Tibial artery (tissue), 4 donors: Measurements from ENCODE around the gene SBNO2.
A peak's percentile ranks its signal among the peaks of the same experiment; 100 is the strongest.

Experiments used
- DNase-seq, 2 donors: peaks; one replicate each; pipeline ENCODE4 v3.0.0-alpha.2; 2019
- H3K27ac ChIP-seq, 2 donors: fragments of 200-600 bp; sonication (generic) in 1 of 2; 1 replicate in 1 of 2; 2 replicates in 1 of 2; pipeline ENCODE4 v1.5.1; 2018 to 2019; ENCODE audit warnings: mild to moderate bottlenecking in 1 of 2
- H3K27me3 ChIP-seq, 2 donors: fragments of 200-600 bp; sonication (generic) in 1 of 2; one replicate each; pipeline versions ENCODE4 v1.5.1 to v1.6.0; 2016 to 2019
- H3K36me3 ChIP-seq, 3 donors: fragments of 200-600 bp; sonication (generic) in 2 of 3; one replicate each; pipeline ENCODE4 v1.5.1; 2016 to 2019; ENCODE audit warnings: mild to moderate bottlenecking in 2 of 3
- H3K4me1 ChIP-seq, 4 donors: fragments of 200-600 bp; sonication (generic) in 2 of 4; 1 replicate in 3 of 4; 2 replicates in 1 of 4; pipeline ENCODE4 v1.5.1; 2016 to 2019
- H3K4me3 ChIP-seq, 2 donors: fragments of 200-600 bp; sonication (generic) in 1 of 2; 1 replicate in 1 of 2; 2 replicates in 1 of 2; pipeline ENCODE4 v1.5.1; 2018 to 2019; ENCODE audit warnings: mild to moderate bottlenecking in 2 of 2
- H3K9me3 ChIP-seq, 3 donors: fragments of 200-600 bp; sonication (generic) in 1 of 3; one replicate each; pipeline ENCODE4 v1.5.1; 2016 to 2019
- intact Hi-C: fragments of 100-400 bp; cut with DNase I; formaldehyde crosslinking; loops from one replicate; pipeline ENCODE4 v1.15.0; 2023; ENCODE audit warnings: low total_unique reads
- TF ChIP-seq, protein P1 (sequence below), 2 experiments: fragments of 200-600 bp in 1 of 2; fragments of 450-650 bp in 1 of 2; IDR thresholded peaks; one replicate each; pipeline ENCODE4 v1.5.1; 2017 to 2019; ENCODE audit warnings: antibody characterized with exemption in 2 of 2, mild to moderate bottlenecking in 1 of 2, moderate library complexity in 1 of 2

The SBNO2 gene

DNA sequence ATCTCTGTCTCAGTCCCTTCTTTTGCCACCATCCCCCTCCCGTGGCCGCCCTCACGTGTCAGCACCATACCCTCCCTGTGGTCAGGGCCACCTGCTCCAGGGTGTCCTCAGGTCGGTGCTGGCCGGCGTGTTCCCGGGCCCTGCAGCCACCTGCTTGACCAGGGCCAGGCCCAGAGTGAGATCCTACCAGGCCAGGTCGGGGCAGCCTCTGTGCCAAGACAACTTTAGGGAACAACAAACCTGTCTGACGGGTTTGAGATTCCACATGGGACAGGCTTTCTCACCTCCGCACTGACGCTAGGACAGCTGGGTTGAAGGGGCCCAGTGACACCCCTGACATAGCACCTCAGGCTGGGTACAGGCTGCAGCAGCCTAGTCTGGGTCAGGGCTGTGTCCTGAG is 7.5 kb upstream of the SBNO2 start:
- TF ChIP-seq, protein P1, sequence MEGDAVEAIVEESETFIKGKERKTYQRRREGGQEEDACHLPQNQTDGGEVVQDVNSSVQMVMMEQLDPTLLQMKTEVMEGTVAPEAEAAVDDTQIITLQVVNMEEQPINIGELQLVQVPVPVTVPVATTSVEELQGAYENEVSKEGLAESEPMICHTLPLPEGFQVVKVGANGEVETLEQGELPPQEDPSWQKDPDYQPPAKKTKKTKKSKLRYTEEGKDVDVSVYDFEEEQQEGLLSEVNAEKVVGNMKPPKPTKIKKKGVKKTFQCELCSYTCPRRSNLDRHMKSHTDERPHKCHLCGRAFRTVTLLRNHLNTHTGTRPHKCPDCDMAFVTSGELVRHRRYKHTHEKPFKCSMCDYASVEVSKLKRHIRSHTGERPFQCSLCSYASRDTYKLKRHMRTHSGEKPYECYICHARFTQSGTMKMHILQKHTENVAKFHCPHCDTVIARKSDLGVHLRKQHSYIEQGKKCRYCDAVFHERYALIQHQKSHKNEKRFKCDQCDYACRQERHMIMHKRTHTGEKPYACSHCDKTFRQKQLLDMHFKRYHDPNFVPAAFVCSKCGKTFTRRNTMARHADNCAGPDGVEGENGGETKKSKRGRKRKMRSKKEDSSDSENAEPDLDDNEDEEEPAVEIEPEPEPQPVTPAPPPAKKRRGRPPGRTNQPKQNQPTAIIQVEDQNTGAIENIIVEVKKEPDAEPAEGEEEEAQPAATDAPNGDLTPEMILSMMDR (IDR thresholded peaks at IDR 0.05): no peak
- no peak overlapping the region for H3K4me3 ChIP-seq
- peaks cover 0 to 5% of the 10 kb centered on the region in 2 donors for H3K27me3 ChIP-seq
- no peaks in the 10 kb centered on the region for H3K36me3 ChIP-seq
- intact Hi-C loops: no loop called here
- no peaks in the 10 kb centered on the region for H3K9me3 ChIP-seq
- H3K27ac ChIP-seq: no peak overlapping the region
- no peak for DNase-seq
- H3K4me1 ChIP-seq: peaks cover 0 to 31% (median 17%) of the 10 kb centered on the region in 4 donors

DNA sequence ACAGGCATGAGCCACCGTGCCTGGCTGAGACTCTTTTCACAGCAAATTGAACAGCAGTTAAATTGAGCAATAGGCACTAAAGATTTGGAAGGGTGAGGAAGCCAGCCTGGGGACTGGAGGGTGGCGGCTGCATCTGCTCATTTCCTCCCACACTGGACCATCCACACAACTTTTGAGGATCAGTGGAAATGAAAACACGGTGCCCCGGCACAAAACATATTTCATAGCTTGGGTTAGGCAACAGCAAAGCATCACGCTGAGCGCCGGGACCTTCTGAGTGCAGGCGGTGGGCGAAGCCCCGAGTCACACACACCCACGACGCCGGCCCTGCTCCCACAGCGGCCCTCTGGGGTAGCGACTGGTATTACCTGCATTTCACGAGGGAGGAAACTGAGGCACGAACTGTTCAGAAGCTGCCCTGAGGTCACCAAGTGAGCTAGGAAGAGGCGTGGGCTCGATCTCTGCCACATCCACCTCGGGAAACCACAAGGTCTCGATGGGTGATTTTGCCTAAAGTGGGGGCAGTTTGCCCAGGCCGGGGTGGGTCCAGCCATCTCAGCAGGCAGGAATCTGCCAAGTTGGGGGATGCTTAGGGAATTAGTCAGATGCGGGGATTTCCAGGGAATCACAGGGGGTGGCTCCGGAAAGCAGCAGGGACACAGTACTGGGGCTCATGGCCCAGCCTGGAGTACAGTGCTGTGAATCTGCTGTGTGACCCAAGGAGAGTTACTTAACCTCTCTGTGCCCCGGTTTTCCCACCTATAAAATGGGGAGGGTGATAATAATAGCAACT is 3.5 kb upstream of the SBNO2 start:
- intact Hi-C loops: loop anchor here (10.0 kb wide), 1 partner anchor 163 kb away; no protein-coding TSS in a partner anchor
- Histone ChIP-seq H3K9me3 (no peaks in the 10 kb centered on the region), H3K27ac (peak overlapping the region; percentile 43 to 51), H3K27me3 (no peaks in the 10 kb centered on the region), H3K36me3 (no peaks in the 10 kb centered on the region), H3K4me1 (peaks cover 0 to 36% (median 22%) of the 10 kb centered on the region in 4 donors), H3K4me3 (no peak overlapping the region)
- TF ChIP-seq, protein P1 (IDR thresholded peaks at IDR 0.05): peak in 1 of 2 experiments; percentile 25
- peak; percentile 68 to 86 for DNase-seq

DNA sequence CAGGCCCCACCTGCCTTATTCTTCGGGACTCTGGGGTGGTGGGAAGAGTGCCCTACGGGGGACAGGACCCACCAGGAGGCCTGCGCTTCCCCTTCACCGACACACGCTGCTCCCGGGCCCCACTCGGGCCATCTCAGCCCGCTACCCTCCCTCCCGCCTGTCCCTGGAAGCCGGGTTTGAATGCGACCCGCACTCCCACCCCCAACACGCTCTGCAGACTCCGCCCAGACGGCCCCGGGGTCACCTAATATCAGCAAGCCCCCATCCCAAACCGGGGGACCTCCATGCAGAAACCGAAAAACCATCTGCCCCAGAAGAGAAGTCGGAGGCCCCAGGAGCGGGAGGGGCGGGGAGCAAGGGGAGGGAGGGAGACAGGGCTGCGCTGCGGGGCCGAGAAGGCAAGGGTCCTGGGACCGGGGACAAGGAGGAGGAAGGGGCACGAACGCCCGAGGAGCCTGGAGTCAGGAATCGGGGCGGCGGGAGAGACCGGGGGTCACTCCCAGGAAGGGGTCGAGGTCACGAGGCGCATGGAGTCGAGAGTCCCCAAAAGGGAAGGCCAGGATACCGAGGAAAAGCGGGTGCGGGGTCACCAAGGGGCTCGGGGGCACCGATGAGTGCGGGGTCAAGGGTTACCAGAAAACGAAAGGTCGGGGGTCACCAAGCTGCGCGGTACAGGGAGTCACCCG is 766 bp downstream of the SBNO2 start:
- intact Hi-C loops: loop anchor here (10.0 kb wide), 1 partner anchor 159 kb away; no protein-coding TSS in a partner anchor
- DNase-seq: peak in 1 of 2 donors; percentile 75
- H3K4me3 ChIP-seq: peak overlapping the region; percentile 70 to 79
- H3K27ac ChIP-seq: peak overlapping the region; percentile 92
- no peaks in the 10 kb centered on the region for H3K27me3 ChIP-seq
- no peaks in the 10 kb centered on the region for H3K9me3 ChIP-seq
- peaks cover 0 to 66% (median 27%) of the 10 kb centered on the region in 4 donors for H3K4me1 ChIP-seq
- TF ChIP-seq, protein P1 (IDR thresholded peaks at IDR 0.05): no peak
- peaks cover 0 to 7% (median 6%) of the 10 kb centered on the region in 3 donors for H3K36me3 ChIP-seq

DNA sequence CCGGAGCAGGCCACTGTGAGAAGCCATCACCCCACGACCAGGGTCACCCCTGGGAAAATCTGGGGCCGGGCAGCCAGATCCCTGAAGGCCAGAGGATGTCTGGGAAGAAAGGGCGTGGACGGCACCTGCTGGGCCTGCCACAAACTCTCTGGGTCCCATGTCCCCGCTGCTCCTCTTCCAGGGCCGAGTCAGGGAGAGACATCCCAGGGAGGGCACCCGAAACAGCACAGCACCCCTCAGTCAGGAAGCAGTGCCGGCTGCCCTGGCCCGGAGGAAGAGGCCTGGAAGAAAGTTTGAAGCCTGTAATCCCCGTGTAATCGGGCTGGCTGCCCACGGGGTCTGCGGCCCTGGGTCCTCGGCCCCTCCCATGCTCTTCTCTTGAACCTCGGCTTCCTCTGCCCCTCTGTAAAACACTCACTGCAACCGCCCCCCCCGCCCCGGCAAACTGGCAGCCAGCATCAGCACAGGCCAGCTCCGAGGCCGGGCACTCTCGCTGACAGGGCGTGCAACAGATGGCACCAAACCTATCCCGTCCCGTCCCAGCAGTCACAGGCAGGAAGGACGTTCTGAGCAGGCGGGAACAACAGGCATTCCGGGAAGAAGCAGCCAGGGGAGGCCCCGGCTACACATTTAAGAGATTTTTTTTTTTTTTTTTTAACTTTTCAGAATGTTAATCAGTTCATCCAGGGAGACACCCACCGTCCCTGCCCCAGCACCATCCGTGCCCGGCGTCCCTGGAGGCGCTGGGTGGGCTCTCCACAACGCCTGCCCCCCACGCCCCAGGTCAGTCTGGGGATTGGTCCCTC is 1.5 kb downstream of the SBNO2 start:
- Histone ChIP-seq H3K27ac (peak overlapping the region; percentile 92), H3K36me3 (peaks cover 0 to 9% (median 8%) of the 10 kb centered on the region in 3 donors), H3K4me3 (peak overlapping the region; percentile 70 to 79), H3K27me3 (no peaks in the 10 kb centered on the region), H3K4me1 (peaks cover 0 to 68% (median 24%) of the 10 kb centered on the region in 4 donors), H3K9me3 (no peaks in the 10 kb centered on the region)
- peak; percentile 80 to 86 for DNase-seq
- TF ChIP-seq, protein P1 (IDR thresholded peaks at IDR 0.05): no peak
- intact Hi-C loops: loop anchor here (10.0 kb wide), 1 partner anchor 158 kb away; no protein-coding TSS in a partner anchor

DNA sequence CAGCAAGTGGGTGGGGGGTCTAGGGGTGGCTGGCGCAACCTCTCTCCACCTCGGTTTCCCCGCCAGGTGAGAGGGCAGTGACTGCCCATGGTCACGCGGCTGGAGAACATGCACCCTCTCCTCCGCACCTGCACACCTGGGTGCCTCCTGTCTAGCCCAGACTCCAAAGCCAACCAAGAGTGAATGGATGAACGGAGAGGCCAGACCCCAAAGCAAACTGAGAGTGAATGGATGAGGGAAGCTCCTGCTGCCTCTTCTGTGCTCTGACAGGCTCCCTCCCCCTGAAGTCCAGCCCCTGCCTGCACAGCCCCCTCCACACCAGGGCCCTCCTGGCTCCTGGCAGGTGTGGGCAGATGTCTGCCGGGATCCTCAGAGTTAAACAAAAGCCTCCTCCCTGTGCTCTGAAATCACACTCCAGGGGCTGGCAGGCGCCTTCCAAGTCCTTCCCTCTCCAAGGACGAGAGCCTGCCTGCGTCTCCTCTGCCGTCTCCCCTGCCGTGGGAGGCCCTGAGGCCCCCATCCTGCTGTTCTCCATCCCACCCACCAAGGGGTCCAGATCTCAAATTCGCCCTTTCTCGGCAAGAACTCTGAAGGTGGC is 2.2 kb downstream of the SBNO2 start:
- Histone ChIP-seq H3K36me3 (peaks cover 0 to 15% (median 8%) of the 10 kb centered on the region in 3 donors), H3K4me1 (peaks cover 0 to 69% (median 20%) of the 10 kb centered on the region in 4 donors), H3K27ac (peak overlapping the region; percentile 92), H3K4me3 (peak overlapping the region; percentile 70 to 79), H3K9me3 (no peaks in the 10 kb centered on the region), H3K27me3 (no peaks in the 10 kb centered on the region)
- TF ChIP-seq, protein P1 (IDR thresholded peaks at IDR 0.05): no peak
- intact Hi-C loops: loop anchor here (10.0 kb wide), 1 partner anchor 157 kb away; no protein-coding TSS in a partner anchor
- DNase-seq: no peak
